Liver (tissue), 9 donors: ENCODE data around the gene STRIT1. TPM values are rescaled to one million over a fixed set of nuclear protein-coding genes. Genes with fewer than 3 reads are reported as not detected.

Experiments used
- DNase-seq: peaks from one replicate; pipeline ENCODE4 v3.0.0-alpha.2; 2017; ENCODE audit warnings: low spot score
- H3K27ac ChIP-seq, 2 donors: one replicate each; pipeline ENCODE4 v1.7.0; 2013; ENCODE audit warnings: inconsistent platforms in 2 of 2, low read length in 2 of 2, control low read depth in 1 of 2, low read depth in 1 of 2, mild to moderate bottlenecking in 1 of 2
- H3K27me3 ChIP-seq, 4 donors: one replicate each; pipeline versions ENCODE4 v1.6.1 to v1.7.0; 2013; ENCODE audit warnings: low read length in 3 of 4, inconsistent platforms in 1 of 4, mild to moderate bottlenecking in 1 of 4, moderate library complexity in 1 of 4; ENCODE audit not compliant: control insufficient read depth in 4 of 4, insufficient read depth in 4 of 4
- H3K36me3 ChIP-seq, 4 donors: one replicate each; pipeline versions ENCODE4 v1.6.1 to v1.7.0; 2013; ENCODE audit warnings: low read length in 3 of 4, mild to moderate bottlenecking in 3 of 4, low read depth in 1 of 4, moderate library complexity in 1 of 4; ENCODE audit not compliant: control insufficient read depth in 4 of 4, insufficient read depth in 3 of 4
- H3K4me1 ChIP-seq, 4 donors: one replicate each; pipeline versions ENCODE4 v1.6.1 to v1.7.0; 2013; ENCODE audit warnings: low read length in 3 of 4, mild to moderate bottlenecking in 3 of 4, moderate library complexity in 1 of 4; ENCODE audit not compliant: control insufficient read depth in 4 of 4, insufficient read depth in 4 of 4
- H3K4me3 ChIP-seq, 3 donors: one replicate each; pipeline versions ENCODE4 v1.6.1 to v1.7.0; 2013; ENCODE audit warnings: low read length in 3 of 3, control low read depth in 1 of 3, low read depth in 1 of 3, mild to moderate bottlenecking in 1 of 3
- H3K9ac ChIP-seq, 2 donors: one replicate each; pipeline ENCODE4 v1.7.0; 2013; ENCODE audit warnings: low read length in 2 of 2, mild to moderate bottlenecking in 2 of 2, moderate library complexity in 2 of 2, control low read depth in 1 of 2, low read depth in 1 of 2
- H3K9me3 ChIP-seq, 4 donors: one replicate each; pipeline versions ENCODE4 v1.6.1 to v1.7.0; 2013; ENCODE audit warnings: low read length in 3 of 4; ENCODE audit not compliant: control insufficient read depth in 4 of 4
- ATF3 ChIP-seq: IDR thresholded peaks from 2 replicates; pipeline ENCODE4 v1.6.1; 2016; ENCODE audit warnings: antibody characterized with exemption
- CTCF ChIP-seq: fragments of 150-350 bp; IDR thresholded peaks from 2 replicates; pipeline ENCODE4 v1.5.1; 2017; ENCODE audit warnings: improper control_type of control experiment, low read depth, low read length; ENCODE audit not compliant: missing input control
- EGR1 ChIP-seq, 2 donors: IDR thresholded peaks; 2 replicates each; pipeline ENCODE4 v1.6.1; 2016 to 2018; ENCODE audit warnings: antibody characterized with exemption in 2 of 2, low read depth in 2 of 2
- FOXA1 ChIP-seq: IDR thresholded peaks from 2 replicates; pipeline ENCODE4 v1.6.1; 2016; ENCODE audit warnings: antibody characterized with exemption
- GABPA ChIP-seq, 2 donors: IDR thresholded peaks in 1 of 2; conservative IDR thresholded peaks in 1 of 2; 2 replicates each; pipeline ENCODE4 v1.6.1; 2016; ENCODE audit warnings: antibody characterized with exemption in 2 of 2, mild to moderate bottlenecking in 1 of 2, moderate library complexity in 1 of 2
- HNF4A ChIP-seq, 2 donors: conservative IDR thresholded peaks; 2 replicates each; pipeline ENCODE4 v1.6.1; 2016; ENCODE audit warnings: antibody characterized with exemption in 2 of 2, mild to moderate bottlenecking in 2 of 2
- JUND ChIP-seq, 2 donors: IDR thresholded peaks; 2 replicates each; pipeline ENCODE4 v1.6.1; 2016; ENCODE audit warnings: antibody characterized with exemption in 2 of 2
- NR2F2 ChIP-seq: IDR thresholded peaks from 2 replicates; pipeline ENCODE4 v1.6.1; 2016; ENCODE audit warnings: antibody characterized with exemption
- RAD21 ChIP-seq, 2 donors: IDR thresholded peaks; 2 replicates each; pipeline ENCODE4 v1.6.1; 2016; ENCODE audit warnings: antibody characterized with exemption in 2 of 2, mild to moderate bottlenecking in 2 of 2
- REST ChIP-seq: IDR thresholded peaks from 2 replicates; pipeline ENCODE4 v1.6.1; 2016; ENCODE audit warnings: antibody characterized with exemption, mild to moderate bottlenecking
- RXRA ChIP-seq, 2 donors: IDR thresholded peaks; 2 replicates each; pipeline ENCODE4 v1.6.1; 2017 to 2018; ENCODE audit warnings: antibody characterized with exemption in 2 of 2, mild to moderate bottlenecking in 1 of 2
- SP1 ChIP-seq: IDR thresholded peaks from 2 replicates; pipeline ENCODE4 v1.6.1; 2018; ENCODE audit warnings: antibody characterized with exemption, mild to moderate bottlenecking
- TAF1 ChIP-seq: conservative IDR thresholded peaks from 2 replicates; pipeline ENCODE4 v1.6.1; 2016; ENCODE audit warnings: antibody characterized with exemption, mild to moderate bottlenecking
- YY1 ChIP-seq: IDR thresholded peaks from 2 replicates; pipeline ENCODE4 v1.6.1; 2016; ENCODE audit warnings: antibody characterized with exemption, mild to moderate bottlenecking
- ZBTB33 ChIP-seq: IDR thresholded peaks from 2 replicates; pipeline ENCODE4 v1.6.1; 2016; ENCODE audit warnings: antibody characterized with exemption
- WGBS: extraction: QIAGEN DNeasy Blood & Tissue Kit; methylation state at CpG from one replicate; pipeline ENCODE4 v1.1.7; 2013; 5-methylcytosine and 5-hydroxymethylcytosine counted together
- polyA plus RNA-seq, 2 donors: library from polyadenylated mRNA; stranded (reverse) in 1 of 2; unstranded in 1 of 2; fragments of 200-250 nt in 1 of 2; fragments of >200 nt in 1 of 2; fragmentation: Nextera tagmentation in 1 of 2; extraction: Ambion mirVana in 1 of 2; gene quantifications; one replicate each; pipeline versions ENCODE4 v1.2.1 to v1.2.3, GENCODE V29; 2013 to 2015
- total RNA-seq, 2 donors: library from RNA; depleted of rRNA; stranded (reverse); fragments of >200 nt; gene quantifications; one replicate each; pipeline ENCODE4 v1.2.3, GENCODE V29; 2014
- donor health status: healthy.
- donor health status: healthy.
- donor health status: healthy.
- donor health status: healthy.
- donor health status: healthy.

STRIT1 gene
- total and polyA plus RNA-seq, 4 donors = not detected

- 94% methylated on average over 28 of the region's 28 CpGs for WGBS
- no peak for DNase-seq
- H3K4me3 ChIP-seq = no peak overlapping the region
Observed at GRCh38 chr3:155309581-155309980, 16.1 kb upstream of the STRIT1 start.

GRCh38 chr3:155308831-155309230 is 15.3 kb upstream of the STRIT1 start:
- Histone ChIP-seq H3K4me1 (no peaks in the 10 kb centered on the region), H3K9ac (no peak overlapping the region), H3K36me3 (no peaks in the 10 kb centered on the region), H3K27me3 (no peaks in the 10 kb centered on the region), H3K4me3 (no peak overlapping the region), H3K9me3 (peaks cover 0 to 2% (median 0%) of the 10 kb centered on the region in 4 donors), H3K27ac (no peak overlapping the region)
- TF ChIP-seq JUND (IDR thresholded peaks at IDR 0.05) (no peak), YY1 (no peak), HNF4A (conservative IDR thresholded peaks at IDR 0.05) (no peak), GABPA (IDR thresholded peaks at IDR 0.05 in 1 of 2, conservative IDR thresholded peaks at IDR 0.05 in 1 of 2) (no peak), EGR1 (IDR thresholded peaks at IDR 0.05; ENCODE audit: low read depth in 2 of 2) (no peak), RAD21 (IDR thresholded peaks at IDR 0.05) (no peak), RXRA (IDR thresholded peaks at IDR 0.05) (no peak), FOXA1 (no peak), NR2F2 (no peak), TAF1 (no peak), SP1 (no peak)
- no peak for DNase-seq
- 84% methylated on average over 9 of the region's 9 CpGs for WGBS

More at GRCh38 chr3:155309581-155309980, 16.1 kb upstream of the STRIT1 start:
- no peaks in the 10 kb centered on the region for H3K36me3 ChIP-seq
- no peak overlapping the region for H3K27ac ChIP-seq
- no peaks in the 10 kb centered on the region for H3K27me3 ChIP-seq
- TF ChIP-seq SP1 = no peak
- TF ChIP-seq TAF1 = no peak
- peaks cover 0 to 2% (median 0%) of the 10 kb centered on the region in 4 donors for H3K9me3 ChIP-seq
- no peaks in the 10 kb centered on the region for H3K4me1 ChIP-seq
- H3K9ac ChIP-seq = no peak overlapping the region

GRCh38 chr3:155307183-155307582 is 13.7 kb upstream of the STRIT1 start:
- Histone ChIP-seq H3K4me3 (no peak overlapping the region), H3K36me3 (no peaks in the 10 kb centered on the region), H3K4me1 (peaks cover 0 to 12% (median 4%) of the 10 kb centered on the region in 4 donors), H3K9ac (no peak overlapping the region), H3K9me3 (peaks cover 0 to 2% (median 0%) of the 10 kb centered on the region in 4 donors), H3K27ac (no peak overlapping the region), H3K27me3 (no peaks in the 10 kb centered on the region)
- no peak for TF ChIP-seq ATF3
- TF ChIP-seq GABPA (IDR thresholded peaks at IDR 0.05 in 1 of 2, conservative IDR thresholded peaks at IDR 0.05 in 1 of 2) = no peak
- no peak for TF ChIP-seq HNF4A (conservative IDR thresholded peaks at IDR 0.05)
- no peak for TF ChIP-seq RXRA (IDR thresholded peaks at IDR 0.05)
- TF ChIP-seq TAF1 = no peak
- no peak for TF ChIP-seq FOXA1
- no peak for TF ChIP-seq CTCF
- no peak for TF ChIP-seq RAD21 (IDR thresholded peaks at IDR 0.05)
- no peak for TF ChIP-seq JUND (IDR thresholded peaks at IDR 0.05)
- no peak for TF ChIP-seq REST
- TF ChIP-seq ZBTB33 = no peak
- TF ChIP-seq EGR1 (IDR thresholded peaks at IDR 0.05; ENCODE audit: low read depth in 2 of 2) = no peak
- no peak for DNase-seq
- 89% methylated on average over 7 of the region's 7 CpGs for WGBS
